Upper lobe of left lung (tissue), 4 donors: ENCODE data around the gene MYO18A.

Experiments used
- EP300 ChIP-seq, 4 donors: sonication (generic); formaldehyde crosslinking; IDR thresholded peaks; one replicate each; pipeline ENCODE4 v1.5.1; 2017; ENCODE audit warnings: antibody characterized with exemption in 4 of 4, control low read depth in 2 of 4
- POLR2AphosphoS5 ChIP-seq, 2 donors: sonication (generic); formaldehyde crosslinking; IDR thresholded peaks; one replicate each; pipeline ENCODE4 v1.5.1; 2017; ENCODE audit warnings: antibody characterized with exemption in 2 of 2
- TF ChIP-seq, protein P1 (sequence below), 6 experiments: fragments of 450-650 bp in 4 of 6; fragments of 200-600 bp in 2 of 6; sonication (generic) in 2 of 6; IDR thresholded peaks; one replicate each; pipeline ENCODE4 v1.5.1; 2016 to 2019; ENCODE audit warnings: antibody characterized with exemption in 6 of 6

DNA sequence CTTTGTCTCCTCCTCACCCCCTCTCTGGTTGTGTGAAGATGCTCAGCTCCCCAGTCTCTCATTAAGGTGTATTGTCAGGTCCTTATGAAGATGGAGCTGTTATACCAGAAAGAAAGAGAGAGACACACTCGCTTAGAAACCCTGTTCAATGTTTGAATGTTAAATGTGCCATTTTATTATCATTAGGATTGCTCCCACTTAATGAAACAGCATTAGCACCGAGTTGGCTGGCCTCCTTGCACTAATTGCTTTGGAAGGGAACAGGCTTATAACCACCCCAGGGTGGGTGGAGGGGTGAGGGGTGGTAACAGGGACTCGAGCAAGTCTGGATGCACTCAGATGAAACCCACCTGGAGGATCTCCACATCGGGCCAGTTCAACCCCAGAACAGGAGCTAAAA lies 122.8 kb downstream of the MYO18A start:
- TF ChIP-seq, protein P1, sequence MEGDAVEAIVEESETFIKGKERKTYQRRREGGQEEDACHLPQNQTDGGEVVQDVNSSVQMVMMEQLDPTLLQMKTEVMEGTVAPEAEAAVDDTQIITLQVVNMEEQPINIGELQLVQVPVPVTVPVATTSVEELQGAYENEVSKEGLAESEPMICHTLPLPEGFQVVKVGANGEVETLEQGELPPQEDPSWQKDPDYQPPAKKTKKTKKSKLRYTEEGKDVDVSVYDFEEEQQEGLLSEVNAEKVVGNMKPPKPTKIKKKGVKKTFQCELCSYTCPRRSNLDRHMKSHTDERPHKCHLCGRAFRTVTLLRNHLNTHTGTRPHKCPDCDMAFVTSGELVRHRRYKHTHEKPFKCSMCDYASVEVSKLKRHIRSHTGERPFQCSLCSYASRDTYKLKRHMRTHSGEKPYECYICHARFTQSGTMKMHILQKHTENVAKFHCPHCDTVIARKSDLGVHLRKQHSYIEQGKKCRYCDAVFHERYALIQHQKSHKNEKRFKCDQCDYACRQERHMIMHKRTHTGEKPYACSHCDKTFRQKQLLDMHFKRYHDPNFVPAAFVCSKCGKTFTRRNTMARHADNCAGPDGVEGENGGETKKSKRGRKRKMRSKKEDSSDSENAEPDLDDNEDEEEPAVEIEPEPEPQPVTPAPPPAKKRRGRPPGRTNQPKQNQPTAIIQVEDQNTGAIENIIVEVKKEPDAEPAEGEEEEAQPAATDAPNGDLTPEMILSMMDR (IDR thresholded peaks at IDR 0.05): no peak
- TF ChIP-seq EP300 (IDR thresholded peaks at IDR 0.05): no peak
- TF ChIP-seq POLR2AphosphoS5 (IDR thresholded peaks at IDR 0.05): no peak
